ENCODE data around the gene MT1E.
"Not testable (repeated sequence)": the region's sequence is repeated elsewhere in the genome, so short reads cannot be mapped to it uniquely, and the experiment has no call there.

Gene MT1E

GRCh38 chr16:56625140-56625942 lies at the start of gene MT1E:
Gene MT1E (plus strand): TSS chr16:56625781. CDS start chr16:56625852, 71 bp downstream.
- peak; percentile 85 for DNase-seq

GRCh38 chr16:56576585-56577299 lies 48.8 kb upstream of the MT1E start:
- DNase-seq: peak; percentile 74

- no peak for DNase-seq
Observed at GRCh38 chr16:56577300-56577625, 48.3 kb upstream of the MT1E start.

- DNase-seq: no peak
Observed at GRCh38 chr16:56580391-56581048, 45.1 kb upstream of the MT1E start.

- not testable (repeated sequence) for DNase-seq
Observed at GRCh38 chr16:56582911-56583310, 42.7 kb upstream of the MT1E start.

- DNase-seq: no peak
Observed at GRCh38 chr16:56583351-56584168, 42.0 kb upstream of the MT1E start.

GRCh38 chr16:56584276-56584675 lies 41.3 kb upstream of the MT1E start:
- DNase-seq: no peak

- no peak for DNase-seq
Observed at GRCh38 chr16:56588781-56589140, 36.8 kb upstream of the MT1E start.

- peak; percentile 37 for DNase-seq
Observed at GRCh38 chr16:56589141-56590039, 36.2 kb upstream of the MT1E start, which contains the start of gene MT3. Gene MT3 (plus strand): TSS chr16:56589528. CDS start chr16:56589591, 63 bp downstream.

GRCh38 chr16:56591377-56592060 lies 34.1 kb upstream of the MT1E start:
- DNase-seq: no peak

- no peak for DNase-seq
Observed at GRCh38 chr16:56593573-56594291, 31.8 kb upstream of the MT1E start.

GRCh38 chr16:56594292-56594619 lies 31.3 kb upstream of the MT1E start:
- DNase-seq: no peak

- peak; percentile 76 for DNase-seq
Observed at GRCh38 chr16:56600398-56600999, 25.1 kb upstream of the MT1E start.

- no peak for DNase-seq
Observed at GRCh38 chr16:56601325-56601724, 24.3 kb upstream of the MT1E start.

GRCh38 chr16:56603589-56603988 lies 22.0 kb upstream of the MT1E start:
- peak; percentile 42 for DNase-seq

- DNase-seq: peak; percentile 31
Observed at GRCh38 chr16:56604966-56605365, 20.6 kb upstream of the MT1E start.

- no peak for DNase-seq
Observed at GRCh38 chr16:56605475-56605874, 20.1 kb upstream of the MT1E start.

- peak; percentile 80 for DNase-seq
Observed at GRCh38 chr16:56606071-56606475, 19.5 kb upstream of the MT1E start.

- DNase-seq: peak; percentile 87
Observed at GRCh38 chr16:56606476-56607108, 19.0 kb upstream of the MT1E start.

Measured in EL (cell line).